GM21390 (cell line): ENCODE data around the gene CETN1.

Source experiments
- ATAC-seq: cut with Tn5 transposase; IDR thresholded peaks from one replicate; pipeline ENCODE4 v1.9.1; 2021; ENCODE audit not compliant: unreplicated experiment

Gene CETN1

GRCh38 chr18:574865-575645 lies 5.1 kb upstream of the CETN1 start:
- no peak for ATAC-seq

- no peak for ATAC-seq
Measured at GRCh38 chr18:576924-577323, 3.3 kb upstream of the CETN1 start.

GRCh38 chr18:577643-578375 lies 2.4 kb upstream of the CETN1 start:
- ATAC-seq = no peak

GRCh38 chr18:579238-579637 lies 942 bp upstream of the CETN1 start:
- no peak for ATAC-seq

- no peak for ATAC-seq
Measured at GRCh38 chr18:581096-581495, 916 bp downstream of the CETN1 start.

GRCh38 chr18:582465-582864 lies 2.3 kb downstream of the CETN1 start:
- no peak for ATAC-seq

- ATAC-seq = no peak
Measured at GRCh38 chr18:595068-595467, 14.9 kb downstream of the CETN1 start.

GRCh38 chr18:595571-595970 lies 15.4 kb downstream of the CETN1 start:
- ATAC-seq = no peak

- ATAC-seq = peak; percentile 58
Measured at GRCh38 chr18:596288-596881, 16.2 kb downstream of the CETN1 start.

- no peak for ATAC-seq
Measured at GRCh38 chr18:598124-598589, 18.0 kb downstream of the CETN1 start.

- no peak for ATAC-seq
Measured at GRCh38 chr18:600107-600506, 19.9 kb downstream of the CETN1 start.

GRCh38 chr18:604771-605170 lies 24.6 kb downstream of the CETN1 start:
- ATAC-seq = no peak

- no peak for ATAC-seq
Measured at GRCh38 chr18:607930-608329, 27.8 kb downstream of the CETN1 start.

GRCh38 chr18:610214-610928 lies 30.2 kb downstream of the CETN1 start:
- ATAC-seq = no peak

- no peak for ATAC-seq
Measured at GRCh38 chr18:612156-612555, 32.0 kb downstream of the CETN1 start.

GRCh38 chr18:614193-614592 lies 34.0 kb downstream of the CETN1 start:
- no peak for ATAC-seq

GRCh38 chr18:615092-615521 lies 34.9 kb downstream of the CETN1 start:
- ATAC-seq = no peak

- no peak for ATAC-seq
Measured at GRCh38 chr18:615773-616172, 35.6 kb downstream of the CETN1 start.

- ATAC-seq = no peak
Measured at GRCh38 chr18:616380-616995, 36.3 kb downstream of the CETN1 start.

- ATAC-seq = no peak
Measured at GRCh38 chr18:617970-618504, 37.9 kb downstream of the CETN1 start.

GRCh38 chr18:618618-619017 lies 38.4 kb downstream of the CETN1 start:
- no peak for ATAC-seq
